H9 (cell line): Measurements from ENCODE around the gene PPP1CB. TPM values are rescaled to one million over a fixed set of nuclear protein-coding genes. Genes with fewer than 3 reads are reported as not detected.

Experiments used
- DNase-seq: peaks from one replicate; pipeline ENCODE4 v3.0.0-alpha.2; 2017
- H2AFZ ChIP-seq: one replicate; pipeline ENCODE4 v1.6.1; 2013; ENCODE audit warnings: mild to moderate bottlenecking, low read length, control low read depth, moderate library complexity
- H2AK5ac ChIP-seq: 2 replicates; pipeline ENCODE4 v1.6.1; 2013; ENCODE audit warnings: low read length, control low read depth, mixed read lengths; ENCODE audit not compliant: insufficient read length
- H2BK120ac ChIP-seq: one replicate; pipeline ENCODE4 v1.6.1; 2013; ENCODE audit warnings: low read depth, mild to moderate bottlenecking, low read length, control low read depth, inconsistent platforms; ENCODE audit not compliant: poor library complexity, severe bottlenecking
- H2BK12ac ChIP-seq: 2 replicates; pipeline ENCODE4 v1.6.1; 2013; ENCODE audit warnings: low read length, control low read depth, mixed read lengths, low read depth; ENCODE audit not compliant: insufficient read length
- H2BK15ac ChIP-seq: 2 replicates; pipeline ENCODE4 v1.6.1; 2013; ENCODE audit warnings: low read depth, low read length, control low read depth
- H2BK20ac ChIP-seq: one replicate; pipeline ENCODE4 v1.6.1; 2013; ENCODE audit warnings: low read depth, mild to moderate bottlenecking, low read length, control low read depth, inconsistent platforms; ENCODE audit not compliant: poor library complexity, severe bottlenecking
- H2BK5ac ChIP-seq: 2 replicates; pipeline ENCODE4 v1.6.1; 2013; ENCODE audit warnings: low read length, control low read depth, mixed read lengths; ENCODE audit not compliant: insufficient read length
- H3K14ac ChIP-seq: 2 replicates; pipeline ENCODE4 v1.6.1; 2013; ENCODE audit warnings: low read length, control low read depth; ENCODE audit not compliant: insufficient read depth
- H3K18ac ChIP-seq: 2 replicates; pipeline ENCODE4 v1.6.1; 2013; ENCODE audit warnings: low read depth, mild to moderate bottlenecking, mixed read lengths, low read length, control low read depth; ENCODE audit not compliant: insufficient read length
- H3K23ac ChIP-seq: 2 replicates; pipeline ENCODE4 v1.6.1; 2013; ENCODE audit warnings: low read length, control low read depth, mixed read lengths, low read depth; ENCODE audit not compliant: insufficient read length
- H3K23me2 ChIP-seq: 2 replicates; pipeline ENCODE4 v1.6.1; 2013; ENCODE audit warnings: low read depth, mild to moderate bottlenecking, mixed read lengths, low read length, control low read depth; ENCODE audit not compliant: insufficient read length, poor library complexity, severe bottlenecking
- H3K27ac ChIP-seq: 2 replicates; pipeline ENCODE4 v1.5.1; 2013; ENCODE audit warnings: low read length, control low read depth, mixed read lengths, low read depth; ENCODE audit not compliant: insufficient read length
- H3K27me3 ChIP-seq: 2 replicates; pipeline ENCODE4 v1.6.1; 2013; ENCODE audit warnings: low read length, control low read depth, inconsistent platforms; ENCODE audit not compliant: insufficient read depth
- H3K4ac ChIP-seq: 2 replicates; pipeline ENCODE4 v1.6.1; 2013; ENCODE audit warnings: low read depth, mild to moderate bottlenecking, control low read depth, inconsistent platforms, low read length, moderate library complexity
- H3K4me1 ChIP-seq: 2 replicates; pipeline ENCODE4 v1.6.1; 2013; ENCODE audit warnings: low read length, control low read depth, inconsistent platforms; ENCODE audit not compliant: insufficient read depth
- H3K4me2 ChIP-seq: 2 replicates; pipeline ENCODE4 v1.6.1; 2013; ENCODE audit warnings: low read length, control low read depth, mixed read lengths; ENCODE audit not compliant: insufficient read length, insufficient read depth
- H3K56ac ChIP-seq: 2 replicates; pipeline ENCODE4 v1.6.1; 2013; ENCODE audit warnings: low read depth, mild to moderate bottlenecking, mixed read lengths, low read length, control low read depth; ENCODE audit not compliant: insufficient read length
- H3K79me1 ChIP-seq: 2 replicates; pipeline ENCODE4 v1.6.1; 2013; ENCODE audit warnings: low read depth, mild to moderate bottlenecking, moderate library complexity, low read length, control low read depth, inconsistent platforms; ENCODE audit not compliant: insufficient read depth, poor library complexity, severe bottlenecking
- H3K79me2 ChIP-seq: 2 replicates; pipeline ENCODE4 v1.6.1; 2013; ENCODE audit warnings: low read length, control low read depth, inconsistent platforms; ENCODE audit not compliant: insufficient read depth
- H3K9ac ChIP-seq: 2 replicates; pipeline ENCODE4 v1.6.1; 2013; ENCODE audit warnings: low read length, control low read depth, mixed read lengths; ENCODE audit not compliant: insufficient read length; ENCODE audit errors: extremely low read depth
- H3K9me3 ChIP-seq: one replicate; pipeline ENCODE4 v1.6.1; 2013; ENCODE audit warnings: low read depth, low read length, inconsistent platforms; ENCODE audit not compliant: control insufficient read depth
- H3T11ph ChIP-seq: one replicate; pipeline ENCODE4 v1.6.1; 2013; ENCODE audit warnings: mild to moderate bottlenecking, low read length, control low read depth, inconsistent platforms
- H4K20me1 ChIP-seq: one replicate; pipeline ENCODE4 v1.6.1; 2013; ENCODE audit not compliant: control insufficient read depth, insufficient read length, insufficient read depth
- H4K5ac ChIP-seq: 2 replicates; pipeline ENCODE4 v1.6.1; 2013; ENCODE audit warnings: low read depth, mild to moderate bottlenecking, mixed read lengths, low read length, control low read depth; ENCODE audit not compliant: insufficient read length
- H4K8ac ChIP-seq: replicated peaks from 2 replicates; pipeline ENCODE4 v1.6.1; 2013; ENCODE audit warnings: low read length, control low read depth, mixed read lengths, low read depth; ENCODE audit not compliant: insufficient read length
- H4K91ac ChIP-seq: 2 replicates; pipeline ENCODE4 v1.6.1; 2013; ENCODE audit warnings: low read depth, mild to moderate bottlenecking, moderate library complexity, mixed read lengths, low read length, control low read depth; ENCODE audit not compliant: insufficient read length
- H3K27ac Mint-ChIP-seq, 3 experiments: 2 replicates in 2 of 3; 3 replicates in 1 of 3; pipeline ENCODE4 v1.8.0; 2020 to 2021; ENCODE audit warnings: mixed read lengths in 3 of 3, mild to moderate bottlenecking in 1 of 3, moderate library complexity in 1 of 3
- H3K27me3 Mint-ChIP-seq: 2 replicates; pipeline ENCODE4 v1.8.0; 2021; ENCODE audit warnings: low read depth, mild to moderate bottlenecking, moderate library complexity, mixed read lengths
- H3K36me3 Mint-ChIP-seq, 3 experiments: 2 replicates in 2 of 3; 3 replicates in 1 of 3; pipeline ENCODE4 v1.8.0; 2020 to 2021; ENCODE audit warnings: low read depth in 3 of 3, mixed read lengths in 3 of 3; ENCODE audit not compliant: insufficient read depth in 1 of 3
- H3K4me1 Mint-ChIP-seq, 2 experiments: 2 replicates each; pipeline ENCODE4 v1.8.0; 2020; ENCODE audit warnings: mixed read lengths in 2 of 2
- H3K4me3 Mint-ChIP-seq, 2 experiments: 2 replicates in 1 of 2; 3 replicates in 1 of 2; pipeline ENCODE4 v1.8.0; 2020 to 2021; ENCODE audit warnings: mild to moderate bottlenecking in 2 of 2, mixed read lengths in 2 of 2, moderate library complexity in 1 of 2
- H3K9me3 Mint-ChIP-seq, 2 experiments: 2 replicates in 1 of 2; 3 replicates in 1 of 2; pipeline ENCODE4 v1.8.0; 2020; ENCODE audit warnings: mild to moderate bottlenecking in 2 of 2, mixed read lengths in 2 of 2, moderate library complexity in 1 of 2
- CTCF ChIP-seq: fragments of 200-600 bp; sonication (generic); conservative IDR thresholded peaks from 3 replicates; pipeline ENCODE4 v1.8.0; 2021; ENCODE audit warnings: antibody characterized with exemption, mild to moderate bottlenecking
- WGBS: extraction: QIAGEN DNeasy Blood & Tissue Kit; methylation state at CpG from one replicate; pipeline ENCODE4 v1.1.7; 2013; ENCODE audit warnings: missing lambda C conversion rate, low lambda C conversion rate, mixed read lengths; ENCODE audit not compliant: insufficient read length; ENCODE audit errors: extremely low coverage; 5-methylcytosine and 5-hydroxymethylcytosine counted together
- total RNA-seq: library from RNA; stranded (reverse); gene quantifications from 2 replicates; pipeline ENCODE4 v1.2.1, GENCODE V29; 2021

Gene PPP1CB
- total RNA-seq, 1 experiment from 2014 or later, result 184 TPM

GRCh38 chr2:28736034-28736433 lies 15.6 kb upstream of the PPP1CB start:
- H4K5ac ChIP-seq, result no peak overlapping the region
- no peaks in the 10 kb centered on the region for H3K79me2 ChIP-seq
- H3K4me1 Mint-ChIP-seq, result no peaks in the 10 kb centered on the region
- H2AK5ac ChIP-seq, result no peak overlapping the region
- no peak for DNase-seq
- H3K23ac ChIP-seq, result no peak overlapping the region
- no peak overlapping the region for H3T11ph ChIP-seq
- H3K14ac ChIP-seq, result no peak overlapping the region
- TF ChIP-seq CTCF, result no peak
- no peak overlapping the region for H2BK20ac ChIP-seq
- H3K36me3 Mint-ChIP-seq, result peaks cover 6 to 19% (median 8%) of the 10 kb centered on the region in 3 experiments; a peak in 5 of 7 replicates
- H3K9me3 Mint-ChIP-seq, result peaks cover 18 to 19% of the 10 kb centered on the region in 2 experiments
- no peaks in the 10 kb centered on the region; the same call in 1 of the 2 replicates for H3K27me3 Mint-ChIP-seq
- H3K4me3 Mint-ChIP-seq, result no peak overlapping the region
- H2BK5ac ChIP-seq, result no peak overlapping the region
- no peaks in the 10 kb centered on the region for H3K27me3 ChIP-seq
- H3K18ac ChIP-seq, result no peak overlapping the region
- WGBS, result no CpG with 5 or more reads among the region's 3 CpGs
- H2AFZ ChIP-seq, result no peak overlapping the region
- H4K20me1 ChIP-seq, result no peaks in the 10 kb centered on the region
- no peaks in the 10 kb centered on the region for H3K79me1 ChIP-seq
- H4K91ac ChIP-seq, result no peak overlapping the region
- no peak overlapping the region for H4K8ac ChIP-seq
- no peak overlapping the region for H2BK120ac ChIP-seq
- H3K4me2 ChIP-seq, result no peak overlapping the region
- no peaks in the 10 kb centered on the region for H3K23me2 ChIP-seq
- no peak overlapping the region for H2BK15ac ChIP-seq
- no peak overlapping the region for H2BK12ac ChIP-seq
- no peaks in the 10 kb centered on the region for H3K4me1 ChIP-seq
- H3K27ac Mint-ChIP-seq, result no peak overlapping the region
- no peaks in the 10 kb centered on the region for H3K9me3 ChIP-seq
- H3K4ac ChIP-seq, result no peak overlapping the region
- no peak overlapping the region for H3K56ac ChIP-seq
- H3K9ac ChIP-seq, result no peak overlapping the region
- H3K27ac ChIP-seq, result no peak overlapping the region
